Right forelimb (tissue), 1 donor: Measurements from ENCODE around the gene USP17L24.
"Not testable (repeated sequence)": the region's sequence is repeated elsewhere in the genome, so short reads cannot be mapped to it uniquely, and the experiment has no call there.

Experiments used
- DNase-seq: peaks from one replicate; pipeline ENCODE4 v3.0.0-alpha.2; 2018

Gene USP17L24, protein sequence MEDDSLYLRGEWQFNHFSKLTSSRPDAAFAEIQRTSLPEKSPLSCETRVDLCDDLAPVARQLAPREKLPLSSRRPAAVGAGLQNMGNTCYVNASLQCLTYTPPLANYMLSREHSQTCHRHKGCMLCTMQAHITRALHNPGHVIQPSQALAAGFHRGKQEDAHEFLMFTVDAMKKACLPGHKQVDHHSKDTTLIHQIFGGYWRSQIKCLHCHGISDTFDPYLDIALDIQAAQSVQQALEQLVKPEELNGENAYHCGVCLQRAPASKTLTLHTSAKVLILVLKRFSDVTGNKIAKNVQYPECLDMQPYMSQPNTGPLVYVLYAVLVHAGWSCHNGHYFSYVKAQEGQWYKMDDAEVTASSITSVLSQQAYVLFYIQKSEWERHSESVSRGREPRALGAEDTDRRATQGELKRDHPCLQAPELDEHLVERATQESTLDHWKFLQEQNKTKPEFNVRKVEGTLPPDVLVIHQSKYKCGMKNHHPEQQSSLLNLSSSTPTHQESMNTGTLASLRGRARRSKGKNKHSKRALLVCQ

DNA sequence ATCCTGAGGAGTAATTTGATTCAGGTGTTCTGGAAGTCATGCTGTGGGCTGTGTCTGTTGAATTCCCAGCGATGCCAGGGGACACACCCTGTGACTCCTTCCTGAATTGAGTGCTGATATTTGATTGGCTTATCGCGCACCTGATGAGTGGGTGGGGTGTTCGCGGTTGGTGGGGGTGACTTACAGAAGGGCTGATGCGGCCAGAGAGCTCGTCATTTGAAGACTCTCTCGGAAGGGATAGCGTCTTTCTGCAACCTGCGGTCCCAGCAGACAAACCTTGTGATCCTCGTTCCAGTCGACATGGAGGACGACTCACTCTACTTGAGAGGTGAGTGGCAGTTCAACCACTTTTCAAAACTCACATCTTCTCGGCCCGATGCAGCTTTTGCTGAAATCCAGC is at the start of gene USP17L24:
Gene USP17L24, plus strand, starts transcription at position 301 of the 400 bp plus-strand sequence. Its CDS starts 0 bp downstream, at position 301.
- not testable (repeated sequence) for DNase-seq

GRCh38 chr4:9324191-9324590 is 774 bp upstream of the USP17L24 start:
- DNase-seq, result not testable (repeated sequence)

DNA sequence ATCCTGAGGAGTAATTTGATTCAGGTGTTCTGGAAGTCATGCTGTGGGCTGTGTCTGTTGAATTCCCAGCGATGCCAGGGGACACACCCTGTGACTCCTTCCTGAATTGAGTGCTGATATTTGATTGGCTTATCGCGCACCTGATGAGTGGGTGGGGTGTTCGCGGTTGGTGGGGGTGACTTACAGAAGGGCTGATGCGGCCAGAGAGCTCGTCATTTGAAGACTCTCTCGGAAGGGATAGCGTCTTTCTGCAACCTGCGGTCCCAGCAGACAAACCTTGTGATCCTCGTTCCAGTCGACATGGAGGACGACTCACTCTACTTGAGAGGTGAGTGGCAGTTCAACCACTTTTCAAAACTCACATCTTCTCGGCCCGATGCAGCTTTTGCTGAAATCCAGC is 4.6 kb downstream of the USP17L24 start, which contains the start of gene USP17L25:
Gene USP17L25, plus strand, starts transcription at position 301 of the 400 bp plus-strand sequence. Its CDS starts 0 bp downstream, at position 301.
- DNase-seq, result not testable (repeated sequence)

- DNase-seq, result not testable (repeated sequence)
Measured at GRCh38 chr4:9334358-9334757, 9.4 kb downstream of the USP17L24 start, which contains the start of gene USP17L26. Gene USP17L26, plus strand, starts transcription at chr4:9334658. Its CDS starts 0 bp downstream, at chr4:9334658.

DNA sequence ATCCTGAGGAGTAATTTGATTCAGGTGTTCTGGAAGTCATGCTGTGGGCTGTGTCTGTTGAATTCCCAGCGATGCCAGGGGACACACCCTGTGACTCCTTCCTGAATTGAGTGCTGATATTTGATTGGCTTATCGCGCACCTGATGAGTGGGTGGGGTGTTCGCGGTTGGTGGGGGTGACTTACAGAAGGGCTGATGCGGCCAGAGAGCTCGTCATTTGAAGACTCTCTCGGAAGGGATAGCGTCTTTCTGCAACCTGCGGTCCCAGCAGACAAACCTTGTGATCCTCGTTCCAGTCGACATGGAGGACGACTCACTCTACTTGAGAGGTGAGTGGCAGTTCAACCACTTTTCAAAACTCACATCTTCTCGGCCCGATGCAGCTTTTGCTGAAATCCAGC is 14.1 kb downstream of the USP17L24 start, which contains the start of gene USP17L5:
Gene USP17L5, plus strand, starts transcription at position 301 of the 400 bp plus-strand sequence. Its CDS starts 0 bp downstream, at position 301.
- DNase-seq, result not testable (repeated sequence)

DNA sequence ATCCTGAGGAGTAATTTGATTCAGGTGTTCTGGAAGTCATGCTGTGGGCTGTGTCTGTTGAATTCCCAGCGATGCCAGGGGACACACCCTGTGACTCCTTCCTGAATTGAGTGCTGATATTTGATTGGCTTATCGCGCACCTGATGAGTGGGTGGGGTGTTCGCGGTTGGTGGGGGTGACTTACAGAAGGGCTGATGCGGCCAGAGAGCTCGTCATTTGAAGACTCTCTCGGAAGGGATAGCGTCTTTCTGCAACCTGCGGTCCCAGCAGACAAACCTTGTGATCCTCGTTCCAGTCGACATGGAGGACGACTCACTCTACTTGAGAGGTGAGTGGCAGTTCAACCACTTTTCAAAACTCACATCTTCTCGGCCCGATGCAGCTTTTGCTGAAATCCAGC is 18.9 kb downstream of the USP17L24 start, which contains the start of gene USP17L27:
Gene USP17L27, plus strand, starts transcription at position 301 of the 400 bp plus-strand sequence. Its CDS starts 0 bp downstream, at position 301.
- not testable (repeated sequence) for DNase-seq

DNA sequence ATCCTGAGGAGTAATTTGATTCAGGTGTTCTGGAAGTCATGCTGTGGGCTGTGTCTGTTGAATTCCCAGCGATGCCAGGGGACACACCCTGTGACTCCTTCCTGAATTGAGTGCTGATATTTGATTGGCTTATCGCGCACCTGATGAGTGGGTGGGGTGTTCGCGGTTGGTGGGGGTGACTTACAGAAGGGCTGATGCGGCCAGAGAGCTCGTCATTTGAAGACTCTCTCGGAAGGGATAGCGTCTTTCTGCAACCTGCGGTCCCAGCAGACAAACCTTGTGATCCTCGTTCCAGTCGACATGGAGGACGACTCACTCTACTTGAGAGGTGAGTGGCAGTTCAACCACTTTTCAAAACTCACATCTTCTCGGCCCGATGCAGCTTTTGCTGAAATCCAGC is 23.6 kb downstream of the USP17L24 start, which contains the start of gene USP17L28:
Gene USP17L28, plus strand, starts transcription at position 301 of the 400 bp plus-strand sequence. Its CDS starts 0 bp downstream, at position 301.
- DNase-seq, result not testable (repeated sequence)

DNA sequence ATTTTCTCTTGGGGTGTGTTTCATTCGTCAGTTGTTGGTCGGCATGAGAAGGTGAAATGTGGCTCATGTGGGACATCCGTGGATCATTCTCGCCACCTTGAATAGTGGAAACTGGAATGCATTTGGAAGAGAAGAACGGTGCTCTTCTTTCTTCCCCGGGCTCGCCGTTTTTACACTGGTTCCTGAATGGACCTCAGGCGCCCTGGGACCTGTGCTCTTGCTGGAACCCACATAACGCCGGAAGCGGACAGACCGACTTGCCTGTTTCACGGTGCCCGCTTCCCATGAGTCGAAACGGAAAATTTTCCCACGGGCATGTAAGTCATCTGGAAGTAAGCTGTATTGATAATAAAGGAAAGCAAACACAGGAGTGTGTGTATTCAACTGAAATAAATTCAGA is 25.9 kb downstream of the USP17L24 start:
- DNase-seq, result not testable (repeated sequence)

- not testable (repeated sequence) for DNase-seq
Measured at GRCh38 chr4:9353338-9353737, 28.4 kb downstream of the USP17L24 start, which contains the start of gene USP17L29. Gene USP17L29, plus strand, starts transcription at chr4:9353638. Its CDS starts 0 bp downstream, at chr4:9353638.

- DNase-seq, result not testable (repeated sequence)
Measured at GRCh38 chr4:9362829-9363228, 37.9 kb downstream of the USP17L24 start, which contains the start of gene USP17L30. Gene USP17L30, plus strand, starts transcription at chr4:9363129. Its CDS starts 0 bp downstream, at chr4:9363129.
